CD4-positive, alpha-beta T cell treated with Interleukin-4 for 4 hours (primary cell): ENCODE measurements around the gene NDUFAF7.
"Not testable (repeated sequence)": the region's sequence is repeated elsewhere in the genome, so short reads cannot be mapped to it uniquely, and the experiment has no call there.

Experiments used
- DNase-seq: peaks from one replicate; pipeline ENCODE4 v3.0.0-alpha.2; 2020

NDUFAF7 gene

GRCh38 chr2:37215250-37215649 is 16.2 kb upstream of the NDUFAF7 start:
- DNase-seq, result no peak

GRCh38 chr2:37219046-37219445 is 12.4 kb upstream of the NDUFAF7 start:
- DNase-seq, result no peak

- no peak for DNase-seq
Measured at GRCh38 chr2:37223131-37223530, 8.3 kb upstream of the NDUFAF7 start.

GRCh38 chr2:37224063-37224462 is 7.4 kb upstream of the NDUFAF7 start:
- DNase-seq, result no peak

- not testable (repeated sequence) for DNase-seq
Measured at GRCh38 chr2:37225129-37225528, 6.3 kb upstream of the NDUFAF7 start.

- DNase-seq, result no peak
Measured at GRCh38 chr2:37226863-37227262, 4.6 kb upstream of the NDUFAF7 start.

GRCh38 chr2:37228788-37229187 is 2.7 kb upstream of the NDUFAF7 start:
- DNase-seq, result no peak

GRCh38 chr2:37230581-37230980 is 877 bp upstream of the NDUFAF7 start:
- no peak for DNase-seq

- DNase-seq, result no peak
Measured at GRCh38 chr2:37232131-37232933, 874 bp downstream of the NDUFAF7 start.

GRCh38 chr2:37243435-37243834 is 12.0 kb downstream of the NDUFAF7 start:
- DNase-seq, result peak; percentile 48

- peak; percentile 10 for DNase-seq
Measured at GRCh38 chr2:37244017-37244416, 12.6 kb downstream of the NDUFAF7 start.

GRCh38 chr2:37244755-37245154 is 13.3 kb downstream of the NDUFAF7 start:
- DNase-seq, result no peak

GRCh38 chr2:37246205-37246604 is 14.7 kb downstream of the NDUFAF7 start:
- DNase-seq, result no peak

GRCh38 chr2:37250869-37251740 is 19.6 kb downstream of the NDUFAF7 start:
- DNase-seq, result no peak

- DNase-seq, result no peak
Measured at GRCh38 chr2:37262522-37262921, 31.1 kb downstream of the NDUFAF7 start.

GRCh38 chr2:37263839-37264238 is 32.4 kb downstream of the NDUFAF7 start:
- no peak for DNase-seq

GRCh38 chr2:37267685-37268084 is 36.2 kb downstream of the NDUFAF7 start:
- DNase-seq, result no peak

- no peak for DNase-seq
Measured at GRCh38 chr2:37268111-37268510, 36.7 kb downstream of the NDUFAF7 start.

GRCh38 chr2:37271376-37272067 is 40.1 kb downstream of the NDUFAF7 start:
- DNase-seq, result no peak

- DNase-seq, result no peak
Measured at GRCh38 chr2:37274359-37274965, 43.0 kb downstream of the NDUFAF7 start.

- no peak for DNase-seq
Measured at GRCh38 chr2:37276291-37276690, 44.8 kb downstream of the NDUFAF7 start.

GRCh38 chr2:37281916-37282315 is 50.5 kb downstream of the NDUFAF7 start:
- no peak for DNase-seq

- DNase-seq, result no peak
Measured at GRCh38 chr2:37282746-37283145, 51.3 kb downstream of the NDUFAF7 start.
